ENCODE results near the gene SAT1. TPM values are rescaled to one million over a fixed set of nuclear protein-coding genes. Genes with fewer than 3 reads are reported as not detected.

Gene SAT1
- total and polyA plus RNA-seq, 2 of the 13 experiments (the other 11 are each of a cell fraction or from before 2014, with no cell fraction given), result 216 to 1,243 TPM

GRCh38 chrX:23819385-23820234 lies 36.6 kb downstream of the SAT1 start:
- in situ Hi-C loops (cut with HindIII; ENCODE audit: extremely low pct_ligation_motif_present, low pct_unique_long_range_greater_than_20kb), result no loop called here
- Histone ChIP-seq H3K4me1 (ENCODE audit: insufficient read depth, low read length) (peaks cover 35% of the 10 kb centered on the region), H3K4me2 (ENCODE audit: low read depth, low read length) (no peak overlapping the region), H4K20me1 (ENCODE audit: insufficient read depth, low read length) (no peaks in the 10 kb centered on the region), H3K4me3 (replicated peaks in 1 of 3; ENCODE audit: insufficient read depth in 1 of 3, low read depth in 2 of 3, low read length in 3 of 3) (no peak overlapping the region), H3K36me3 (replicated peaks in 1 of 2; ENCODE audit: control insufficient read depth in 1 of 2, insufficient read depth in 2 of 2, low read length in 2 of 2) (no peaks in the 10 kb centered on the region), H3K79me2 (ENCODE audit: insufficient read depth, low read length) (no peaks in the 10 kb centered on the region), H3K9ac (ENCODE audit: insufficient read depth, low read depth, low read length) (no peak overlapping the region), H2AFZ (ENCODE audit: low read length) (no peak overlapping the region), H3K27ac (ENCODE audit: extremely low read length, insufficient read depth, low read length) (no peak overlapping the region), H3K27me3 (ENCODE audit: control insufficient read depth in 1 of 2, insufficient read depth in 2 of 2, low read length in 2 of 2) (no peaks in the 10 kb centered on the region), H3K9me3 (ENCODE audit: low read length) (no peaks in the 10 kb centered on the region)
- DNase-seq (ENCODE audit: low spot score) (peak; percentile 35), ATAC-seq (no peak), FAIRE-seq (peak; percentile 60)
- ChIA-PET POLR2A (interaction anchor here (0.6 to 1.0 kb wide), 3 partner anchors 12 to 37 kb away, joined by 3 to 7 read pairs (median 3); partner anchors contain the start of gene SAT1), CTCF (ENCODE audit: low intra/inter-chr PET ratio, low total read pairs) (no interaction called here)
- BruUV-seq (replicated peaks), result no TSS peak
- intact Hi-C loops (cut with micrococcal nuclease; ENCODE audit: unreplicated experiment), result no loop called here
- WGBS (ENCODE audit: low lambda C conversion rate), result 82% methylated on average over 9 of the region's 10 CpGs
- TF ChIP-seq PRDM4 (CRISPR knock-in tag; IDR thresholded peaks at IDR 0.05; ENCODE audit: borderline replicate concordance) (no peak), ELF3 (CRISPR knock-in tag; IDR thresholded peaks at IDR 0.05) (no peak), DNMT3B (CRISPR knock-in tag; conservative IDR thresholded peaks at IDR 0.05) (no peak), RARA (CRISPR knock-in tag; IDR thresholded peaks at IDR 0.05) (peak; percentile 51; the same call in 1 of the 2 replicates), SALL2 (CRISPR knock-in tag; IDR thresholded peaks at IDR 0.05) (no peak), ZNF800 (CRISPR knock-in tag; IDR thresholded peaks at IDR 0.05) (no peak), ZMYM2 (CRISPR knock-in tag; IDR thresholded peaks at IDR 0.05) (no peak), GATAD2A (CRISPR knock-in tag; IDR thresholded peaks at IDR 0.05) (peak; percentile 19; the same call in 1 of the 2 replicates), CREB1 (IDR thresholded peaks at IDR 0.05) (no peak), CREB1 (CRISPR knock-in tag; IDR thresholded peaks at IDR 0.05) (0 out of 2 replicates have a peak, but pooled peaks have one; percentile 21), RXRA (CRISPR knock-in tag; IDR thresholded peaks at IDR 0.05) (peak; percentile 40; the same call in 1 of the 2 replicates), TCF7L2 (IDR thresholded peaks at IDR 0.05; ENCODE audit: low read depth, low read length) (no peak)
- TF ChIP-seq, protein P1, sequence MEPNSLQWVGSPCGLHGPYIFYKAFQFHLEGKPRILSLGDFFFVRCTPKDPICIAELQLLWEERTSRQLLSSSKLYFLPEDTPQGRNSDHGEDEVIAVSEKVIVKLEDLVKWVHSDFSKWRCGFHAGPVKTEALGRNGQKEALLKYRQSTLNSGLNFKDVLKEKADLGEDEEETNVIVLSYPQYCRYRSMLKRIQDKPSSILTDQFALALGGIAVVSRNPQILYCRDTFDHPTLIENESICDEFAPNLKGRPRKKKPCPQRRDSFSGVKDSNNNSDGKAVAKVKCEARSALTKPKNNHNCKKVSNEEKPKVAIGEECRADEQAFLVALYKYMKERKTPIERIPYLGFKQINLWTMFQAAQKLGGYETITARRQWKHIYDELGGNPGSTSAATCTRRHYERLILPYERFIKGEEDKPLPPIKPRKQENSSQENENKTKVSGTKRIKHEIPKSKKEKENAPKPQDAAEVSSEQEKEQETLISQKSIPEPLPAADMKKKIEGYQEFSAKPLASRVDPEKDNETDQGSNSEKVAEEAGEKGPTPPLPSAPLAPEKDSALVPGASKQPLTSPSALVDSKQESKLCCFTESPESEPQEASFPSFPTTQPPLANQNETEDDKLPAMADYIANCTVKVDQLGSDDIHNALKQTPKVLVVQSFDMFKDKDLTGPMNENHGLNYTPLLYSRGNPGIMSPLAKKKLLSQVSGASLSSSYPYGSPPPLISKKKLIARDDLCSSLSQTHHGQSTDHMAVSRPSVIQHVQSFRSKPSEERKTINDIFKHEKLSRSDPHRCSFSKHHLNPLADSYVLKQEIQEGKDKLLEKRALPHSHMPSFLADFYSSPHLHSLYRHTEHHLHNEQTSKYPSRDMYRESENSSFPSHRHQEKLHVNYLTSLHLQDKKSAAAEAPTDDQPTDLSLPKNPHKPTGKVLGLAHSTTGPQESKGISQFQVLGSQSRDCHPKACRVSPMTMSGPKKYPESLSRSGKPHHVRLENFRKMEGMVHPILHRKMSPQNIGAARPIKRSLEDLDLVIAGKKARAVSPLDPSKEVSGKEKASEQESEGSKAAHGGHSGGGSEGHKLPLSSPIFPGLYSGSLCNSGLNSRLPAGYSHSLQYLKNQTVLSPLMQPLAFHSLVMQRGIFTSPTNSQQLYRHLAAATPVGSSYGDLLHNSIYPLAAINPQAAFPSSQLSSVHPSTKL (CRISPR knock-in tag; IDR thresholded peaks at IDR 0.05), result no peak
- TF ChIP-seq, protein P2, sequence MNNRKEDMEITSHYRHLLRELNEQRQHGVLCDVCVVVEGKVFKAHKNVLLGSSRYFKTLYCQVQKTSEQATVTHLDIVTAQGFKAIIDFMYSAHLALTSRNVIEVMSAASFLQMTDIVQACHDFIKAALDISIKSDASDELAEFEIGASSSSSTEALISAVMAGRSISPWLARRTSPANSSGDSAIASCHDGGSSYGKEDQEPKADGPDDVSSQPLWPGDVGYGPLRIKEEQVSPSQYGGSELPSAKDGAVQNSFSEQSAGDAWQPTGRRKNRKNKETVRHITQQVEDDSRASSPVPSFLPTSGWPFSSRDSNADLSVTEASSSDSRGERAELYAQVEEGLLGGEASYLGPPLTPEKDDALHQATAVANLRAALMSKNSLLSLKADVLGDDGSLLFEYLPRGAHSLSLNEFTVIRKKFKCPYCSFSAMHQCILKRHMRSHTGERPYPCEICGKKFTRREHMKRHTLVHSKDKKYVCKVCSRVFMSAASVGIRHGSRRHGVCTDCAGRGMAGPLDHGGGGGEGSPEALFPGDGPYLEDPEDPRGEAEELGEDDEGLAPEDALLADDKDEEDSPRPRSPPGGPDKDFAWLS (CRISPR knock-in tag; IDR thresholded peaks at IDR 0.05; ENCODE audit: borderline replicate concordance), result no peak

All from HepG2 (cell line).